Smooth muscle cell (in vitro differentiated cells): ENCODE results near the gene PRRT1. TPM values are rescaled to one million over a fixed set of nuclear protein-coding genes. Genes with fewer than 3 reads are reported as not detected.
A peak's percentile ranks its signal among the peaks of the same experiment; 100 is the strongest.
"Not testable (repeated sequence)": the region's sequence is repeated elsewhere in the genome, so short reads cannot be mapped to it uniquely, and the experiment has no call there.

Experiments
- DNase-seq: peaks from one replicate; lab custom pipeline; 2025; ENCODE audit not compliant: unreplicated experiment; lab: John Stamatoyannopoulos, UW
- H2AFZ ChIP-seq: fragments of 200-600 bp; sonication (generic); 2 replicates; pipeline ENCODE4 v1.6.0; 2016; ENCODE audit warnings: antibody characterized with exemption, low read depth, mild to moderate bottlenecking
- H3F3A ChIP-seq: fragments of 200-600 bp; sonication (generic); 2 replicates; pipeline ENCODE4 v1.6.0; 2017; ENCODE audit warnings: antibody characterized with exemption, low read depth
- H3K27ac ChIP-seq: fragments of 200-600 bp; sonication (generic); 2 replicates; pipeline ENCODE4 v1.5.1; 2016; ENCODE audit warnings: low read depth, mild to moderate bottlenecking
- H3K27me3 ChIP-seq: fragments of 200-600 bp; sonication (generic); 2 replicates; pipeline ENCODE4 v1.6.1; 2016; ENCODE audit warnings: low read depth, mild to moderate bottlenecking
- H3K36me3 ChIP-seq: fragments of 200-600 bp; sonication (generic); 2 replicates; pipeline ENCODE4 v1.5.1; 2016; ENCODE audit warnings: low read depth
- H3K4me1 ChIP-seq: fragments of 200-600 bp; sonication (generic); 2 replicates; pipeline ENCODE4 v1.5.1; 2016; ENCODE audit warnings: low read depth
- H3K4me2 ChIP-seq: fragments of 200-600 bp; sonication (generic); 2 replicates; pipeline ENCODE4 v1.6.0; 2016; ENCODE audit warnings: mild to moderate bottlenecking
- H3K4me3 ChIP-seq: fragments of 200-600 bp; sonication (generic); 2 replicates; pipeline ENCODE4 v1.5.1; 2016; ENCODE audit warnings: mild to moderate bottlenecking
- H3K79me2 ChIP-seq: fragments of 200-600 bp; sonication (generic); 2 replicates; pipeline ENCODE4 v1.6.0; 2016; ENCODE audit warnings: low read depth, mild to moderate bottlenecking
- H3K9ac ChIP-seq: fragments of 200-600 bp; sonication (generic); 2 replicates; pipeline ENCODE4 v1.6.0; 2016; ENCODE audit warnings: low read depth
- H3K9me3 ChIP-seq: fragments of 200-600 bp; sonication (generic); replicated peaks from 2 replicates; pipeline ENCODE4 v1.5.1; 2016; ENCODE audit warnings: low read depth
- H4K20me1 ChIP-seq: fragments of 200-600 bp; sonication (generic); 2 replicates; pipeline ENCODE4 v1.6.0; 2016; ENCODE audit warnings: low read depth
- CTCF ChIP-seq: fragments of 200-600 bp; sonication (generic); IDR thresholded peaks from 2 replicates; pipeline ENCODE4 v1.5.1; 2017; ENCODE audit warnings: borderline replicate concordance, mild to moderate bottlenecking, antibody characterized with exemption; ENCODE audit not compliant: insufficient read depth, poor library complexity, severe bottlenecking
- WGBS: methylation state at CpG from one replicate; pipeline ENCODE4 v1.1.7; 2016; ENCODE audit warnings: low lambda C conversion rate; 5-methylcytosine and 5-hydroxymethylcytosine counted together
- polyA plus RNA-seq: library from polyadenylated mRNA; unstranded; fragments of >200 nt; fragmentation: Nextera tagmentation; extraction: Ambion mirVana; gene quantifications from 2 replicates; pipeline ENCODE4 v1.2.1, GENCODE V29; 2016
- total RNA-seq: library from RNA; depleted of rRNA; stranded (reverse); fragments of >200 nt; gene quantifications from 2 replicates; pipeline ENCODE4 v1.2.3, GENCODE V29; 2014

PRRT1 gene
- total and polyA plus RNA-seq, 2 experiments from 2014 or later: 3.3 TPM; not detected in 1

GRCh38 chr6:32188381-32189068 is 36.8 kb upstream of the PRRT1 start:
- H3F3A ChIP-seq: peaks cover 20% of the 10 kb centered on the region
- H3K4me2 ChIP-seq: peak overlapping the region; percentile 96
- H2AFZ ChIP-seq: no peak overlapping the region
- H3K4me3 ChIP-seq: peak overlapping the region; percentile 86
- peaks cover 17% of the 10 kb centered on the region for H3K79me2 ChIP-seq
- peak overlapping the region; percentile 96 for H3K27ac ChIP-seq
- peak overlapping the region; percentile 92 for H3K9ac ChIP-seq
- WGBS: 29% methylated on average over 12 of the region's 13 CpGs
- peaks cover 38% of the 10 kb centered on the region for H3K4me1 ChIP-seq
- no peak for DNase-seq
- no peak for TF ChIP-seq CTCF
- no peaks in the 10 kb centered on the region for H4K20me1 ChIP-seq
- no peaks in the 10 kb centered on the region for H3K36me3 ChIP-seq
- H3K9me3 ChIP-seq: no peaks in the 10 kb centered on the region
- no peaks in the 10 kb centered on the region for H3K27me3 ChIP-seq

GRCh38 chr6:32187725-32188380 is 36.1 kb upstream of the PRRT1 start:
- not testable (repeated sequence) for H2AFZ ChIP-seq, H3K27me3 ChIP-seq, DNase-seq, H4K20me1 ChIP-seq, H3K36me3 ChIP-seq, H3K9me3 ChIP-seq
- Histone ChIP-seq H3K9ac (peak overlapping the region; percentile 92), H3K27ac (peak overlapping the region; percentile 96), H3F3A (peaks cover 19% of the 10 kb centered on the region), H3K4me2 (peak overlapping the region; percentile 96), H3K4me1 (peaks cover 37% of the 10 kb centered on the region), H3K79me2 (peaks cover 17% of the 10 kb centered on the region), H3K4me3 (peak overlapping the region; percentile 86)
- WGBS: 90% methylated on average over 18 of the region's 18 CpGs

- H3K9ac ChIP-seq: no peak overlapping the region
- no peaks in the 10 kb centered on the region for H3K9me3 ChIP-seq
- no peaks in the 10 kb centered on the region for H4K20me1 ChIP-seq
- no peak for DNase-seq
- H3K4me2 ChIP-seq: no peak overlapping the region
- H3K27ac ChIP-seq: peak overlapping the region; percentile 82
- H3K36me3 ChIP-seq: no peaks in the 10 kb centered on the region
- peaks cover 30% of the 10 kb centered on the region for H3K4me1 ChIP-seq
- WGBS: 93% methylated on average over 12 of the region's 12 CpGs
- H3F3A ChIP-seq: peaks cover 19% of the 10 kb centered on the region
- H3K79me2 ChIP-seq: peaks cover 17% of the 10 kb centered on the region
- H3K4me3 ChIP-seq: no peak overlapping the region
- no peak for TF ChIP-seq CTCF
- H2AFZ ChIP-seq: no peak overlapping the region
- H3K27me3 ChIP-seq: no peaks in the 10 kb centered on the region
Measured at GRCh38 chr6:32187009-32187709, 35.4 kb upstream of the PRRT1 start.

GRCh38 chr6:32186151-32186840 is 34.6 kb upstream of the PRRT1 start:
- H4K20me1 ChIP-seq, H3K4me2 ChIP-seq, H3K36me3 ChIP-seq, H2AFZ ChIP-seq, H3K9me3 ChIP-seq, H3K4me3 ChIP-seq, H3K9ac ChIP-seq, H3K27me3 ChIP-seq, DNase-seq: not testable (repeated sequence)
- H3K27ac ChIP-seq: peak overlapping the region; percentile 82
- H3K79me2 ChIP-seq: peaks cover 17% of the 10 kb centered on the region
- whole genome bisulfite sequencing: 92% methylated on average over 10 of the region's 10 CpGs
- peaks cover 22% of the 10 kb centered on the region for H3K4me1 ChIP-seq
- H3F3A ChIP-seq: peaks cover 19% of the 10 kb centered on the region

GRCh38 chr6:32185681-32186131 is 34.0 kb upstream of the PRRT1 start:
- peak overlapping the region; percentile 65 for H3K4me2 ChIP-seq
- not testable (repeated sequence) for H4K20me1 ChIP-seq, H3K9me3 ChIP-seq, H3K36me3 ChIP-seq, H3K9ac ChIP-seq, H3K27me3 ChIP-seq, H2AFZ ChIP-seq
- peak; percentile 34 for DNase-seq
- 21% methylated on average over 11 of the region's 11 CpGs for WGBS
- peak overlapping the region; percentile 82 for H3K27ac ChIP-seq
- H3K79me2 ChIP-seq: peaks cover 17% of the 10 kb centered on the region
- peak overlapping the region; percentile 26 for H3K4me3 ChIP-seq
- peaks cover 19% of the 10 kb centered on the region for H3F3A ChIP-seq
- peaks cover 18% of the 10 kb centered on the region for H3K4me1 ChIP-seq
